Fibroblast of the aortic adventitia (primary cell): ENCODE data around the gene SLC9A4. TPM values are rescaled to one million over a fixed set of nuclear protein-coding genes. Genes with fewer than 3 reads are reported as not detected.

Experiments
- DNase-seq: peaks from one replicate; pipeline ENCODE4 v3.0.0-alpha.2; 2010; ENCODE audit warnings: low read depth
- H3K4me3 ChIP-seq: 2 replicates; pipeline ENCODE4 v1.5.1; 2011; ENCODE audit warnings: low read depth, mild to moderate bottlenecking, control low read depth, low read length, moderate library complexity
- CTCF ChIP-seq: IDR thresholded peaks from 2 replicates; pipeline ENCODE4 v1.5.1; 2011; ENCODE audit warnings: mild to moderate bottlenecking, low read length, control low read depth, inconsistent platforms; ENCODE audit not compliant: insufficient read depth
- total RNA-seq: library from RNA; depleted of rRNA; stranded (reverse); fragments of >200 nt; gene quantifications from 2 replicates; pipeline ENCODE4 v1.2.3, GENCODE V29; 2012; ENCODE audit warnings: low replicate concordance

Gene SLC9A4
- total RNA-seq, 1 donor = not detected

DNA sequence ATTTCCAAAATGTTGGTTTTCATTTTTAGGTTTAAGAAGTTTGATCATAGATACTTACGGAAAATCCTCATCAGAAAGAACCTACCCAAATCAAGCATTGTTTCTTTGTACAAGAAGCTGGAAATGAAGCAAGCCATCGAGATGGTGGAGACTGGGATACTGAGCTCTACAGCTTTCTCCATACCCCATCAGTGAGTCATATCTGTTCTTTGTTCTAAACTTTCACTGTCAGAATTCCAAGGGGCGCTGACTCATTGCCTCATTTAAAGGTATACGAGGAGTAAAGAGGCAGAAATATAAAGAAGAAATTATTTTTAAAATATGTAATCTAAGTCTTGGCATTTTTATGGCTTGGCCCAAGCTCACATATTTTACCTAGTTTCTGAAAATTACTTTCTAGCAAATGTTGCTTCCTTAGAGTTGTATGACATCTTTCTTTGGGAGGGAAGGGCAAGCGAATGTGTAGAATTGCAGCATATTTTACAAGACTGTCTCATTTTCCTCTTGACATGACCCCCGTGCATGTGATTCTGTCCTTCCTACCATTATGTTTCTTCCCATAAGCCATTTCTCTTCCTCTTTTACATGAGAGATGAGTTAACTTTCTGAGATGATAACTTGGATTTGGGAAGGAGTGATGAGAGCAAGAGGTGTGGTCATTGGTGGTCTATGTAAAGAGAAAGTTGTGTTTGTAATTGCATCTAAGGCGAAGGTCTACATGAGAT, 41.2 kb downstream of the SLC9A4 start:
- TF ChIP-seq CTCF = no peak
- H3K4me3 ChIP-seq = no peak overlapping the region
- peak; percentile 96 for DNase-seq

- DNase-seq = no peak
- TF ChIP-seq CTCF = no peak
- H3K4me3 ChIP-seq = no peak overlapping the region
Observed at GRCh38 chr2:102515851-102516250, 42.8 kb downstream of the SLC9A4 start.

DNA sequence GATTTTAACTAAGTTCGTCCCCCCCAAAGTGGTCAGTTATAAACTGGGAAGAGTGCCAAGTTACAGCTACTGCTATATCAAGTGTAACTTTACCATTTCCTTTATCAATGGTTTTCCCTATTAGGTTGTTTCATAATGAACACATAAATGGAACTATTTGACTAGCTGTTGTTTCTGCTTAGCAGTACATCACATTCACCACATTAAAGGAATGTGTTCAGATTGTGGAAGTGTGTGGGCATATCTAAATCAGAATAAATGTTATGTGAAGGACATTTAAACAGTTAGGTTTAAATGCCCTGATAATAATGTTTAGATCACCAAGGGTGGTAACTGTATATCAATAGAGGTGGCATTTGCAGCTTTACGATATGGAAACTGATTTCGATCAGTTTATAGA, 45.1 kb downstream of the SLC9A4 start:
- no peak for DNase-seq
- H3K4me3 ChIP-seq = no peak overlapping the region
- TF ChIP-seq CTCF = no peak

DNA sequence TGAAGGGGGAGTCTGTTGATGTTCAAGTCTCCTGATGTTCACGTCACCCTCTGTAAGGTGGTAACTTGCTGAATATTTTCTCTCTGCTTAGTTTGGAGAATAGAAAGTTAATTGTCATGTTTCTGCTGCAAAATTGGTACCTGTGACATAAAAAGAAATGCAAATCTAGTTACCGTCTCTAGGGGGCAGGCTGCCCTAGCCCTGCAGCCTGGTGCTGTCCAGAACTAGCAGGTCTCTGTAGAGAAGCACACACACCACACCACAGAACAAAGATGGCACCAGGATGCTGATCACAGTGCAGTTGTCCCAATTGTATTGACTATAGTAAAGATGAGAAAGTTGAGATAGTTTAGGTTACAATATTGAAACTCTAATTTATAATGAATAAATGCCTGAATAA, 47.0 kb downstream of the SLC9A4 start:
- DNase-seq = peak; percentile 22
- H3K4me3 ChIP-seq = no peak overlapping the region
- TF ChIP-seq CTCF = peak; percentile 55

- TF ChIP-seq CTCF = no peak
- DNase-seq = peak; percentile 30
- no peak overlapping the region for H3K4me3 ChIP-seq
Observed at GRCh38 chr2:102520801-102521200, 47.8 kb downstream of the SLC9A4 start.

DNA sequence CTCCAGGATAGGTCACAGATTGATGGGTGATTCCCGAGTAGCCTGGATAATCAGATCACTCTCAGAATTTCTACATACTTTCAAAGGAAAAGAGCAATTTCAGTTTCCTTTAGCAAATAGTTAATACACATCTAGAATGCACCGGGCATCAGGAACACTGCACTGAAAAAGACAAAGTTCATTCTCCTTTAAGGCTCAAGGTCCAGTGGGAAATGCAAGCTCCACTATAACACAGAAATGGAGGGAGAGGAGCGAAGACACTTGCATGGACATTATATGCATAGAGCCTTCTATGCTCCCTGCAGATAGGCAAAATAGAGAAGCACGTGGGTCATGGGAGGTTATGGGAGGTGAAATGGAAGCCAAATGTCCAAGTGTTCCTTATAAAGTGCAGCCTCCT, 49.1 kb downstream of the SLC9A4 start:
- TF ChIP-seq CTCF = no peak
- no peak overlapping the region for H3K4me3 ChIP-seq
- no peak for DNase-seq

DNA sequence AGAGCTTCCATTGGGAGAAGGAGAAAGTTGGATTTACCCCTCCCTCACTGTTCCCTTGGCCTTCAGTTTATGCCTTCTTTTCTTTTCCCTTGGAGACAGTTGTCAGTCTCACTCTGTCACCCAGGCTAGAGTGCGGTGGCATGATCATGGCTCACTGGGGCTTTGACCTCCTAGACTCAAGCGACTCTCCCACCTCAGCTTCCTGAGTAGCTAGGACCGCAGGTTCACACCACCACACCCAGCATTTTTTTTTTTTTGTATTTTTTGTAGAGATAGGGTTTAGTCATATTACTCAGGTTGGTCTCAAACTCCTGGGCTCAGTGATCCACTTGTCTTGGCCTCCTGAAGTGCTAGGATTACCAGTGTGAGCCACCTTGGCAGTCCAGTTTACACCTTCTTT, 49.9 kb downstream of the SLC9A4 start:
- no peak for TF ChIP-seq CTCF
- H3K4me3 ChIP-seq = no peak overlapping the region
- no peak for DNase-seq
